ENCODE results near the gene MC1R.

MC1R gene

DNA sequence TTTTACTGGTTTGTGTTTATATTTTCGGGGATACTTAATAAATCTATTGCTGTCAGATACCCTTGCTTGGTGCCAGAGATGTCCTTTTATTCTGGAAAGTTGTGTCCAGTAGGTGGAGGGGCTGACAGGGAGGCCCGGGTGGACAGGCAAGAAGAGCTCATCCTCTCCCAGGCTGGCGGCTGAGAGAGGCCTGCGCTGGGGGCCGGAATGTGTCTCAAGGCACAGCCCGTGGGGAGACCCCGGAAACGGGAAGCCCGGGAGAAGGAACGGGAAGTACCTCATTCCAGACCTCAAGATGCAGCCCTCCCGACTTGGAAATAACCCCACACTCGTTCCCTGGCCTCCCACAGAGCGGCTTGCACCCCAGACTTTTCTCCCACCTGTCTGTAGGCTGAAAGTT is 17.4 kb downstream of the MC1R start:
- no peak for DNase-seq

DNA sequence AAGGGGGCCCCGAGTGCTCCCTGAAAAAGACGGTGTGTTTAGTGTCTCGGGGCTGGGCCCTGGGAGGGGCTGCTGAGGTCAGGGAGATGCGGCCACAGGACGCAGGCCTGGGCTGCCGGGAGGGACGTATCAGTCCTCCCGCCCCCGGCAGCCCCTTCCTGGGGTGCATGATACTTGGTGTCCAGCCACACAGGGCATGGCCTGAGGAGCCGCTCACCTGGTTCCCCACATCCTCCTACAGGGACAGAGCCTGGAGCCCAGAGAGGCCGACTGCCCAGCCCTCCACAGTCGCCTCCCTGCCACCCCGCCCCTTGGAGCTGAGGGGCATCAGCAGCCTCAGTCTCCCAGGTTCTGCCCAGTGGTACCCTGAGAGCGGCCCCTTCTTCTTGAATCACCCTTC is 17.8 kb downstream of the MC1R start:
- DNase-seq, result no peak

DNA sequence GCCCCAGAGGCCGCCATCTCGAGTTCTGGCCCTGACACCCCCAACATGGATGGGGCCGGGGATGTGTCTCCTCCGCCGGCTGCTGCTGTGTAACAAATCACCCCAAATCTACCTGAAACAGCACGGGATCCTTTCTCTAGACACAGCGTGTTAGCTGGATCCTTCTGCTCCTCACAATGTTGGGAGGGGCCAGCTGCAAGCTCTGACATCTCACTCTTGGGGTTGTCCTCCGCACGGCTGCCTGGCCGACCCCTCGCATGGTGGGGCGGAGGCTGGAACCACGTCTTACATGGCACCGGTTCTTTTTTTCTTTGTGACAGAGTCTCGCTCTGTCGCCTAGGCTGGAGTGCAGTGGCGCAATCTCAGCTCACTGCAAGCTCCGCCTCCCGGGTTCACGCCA is 18.3 kb downstream of the MC1R start:
- no peak for DNase-seq

DNA sequence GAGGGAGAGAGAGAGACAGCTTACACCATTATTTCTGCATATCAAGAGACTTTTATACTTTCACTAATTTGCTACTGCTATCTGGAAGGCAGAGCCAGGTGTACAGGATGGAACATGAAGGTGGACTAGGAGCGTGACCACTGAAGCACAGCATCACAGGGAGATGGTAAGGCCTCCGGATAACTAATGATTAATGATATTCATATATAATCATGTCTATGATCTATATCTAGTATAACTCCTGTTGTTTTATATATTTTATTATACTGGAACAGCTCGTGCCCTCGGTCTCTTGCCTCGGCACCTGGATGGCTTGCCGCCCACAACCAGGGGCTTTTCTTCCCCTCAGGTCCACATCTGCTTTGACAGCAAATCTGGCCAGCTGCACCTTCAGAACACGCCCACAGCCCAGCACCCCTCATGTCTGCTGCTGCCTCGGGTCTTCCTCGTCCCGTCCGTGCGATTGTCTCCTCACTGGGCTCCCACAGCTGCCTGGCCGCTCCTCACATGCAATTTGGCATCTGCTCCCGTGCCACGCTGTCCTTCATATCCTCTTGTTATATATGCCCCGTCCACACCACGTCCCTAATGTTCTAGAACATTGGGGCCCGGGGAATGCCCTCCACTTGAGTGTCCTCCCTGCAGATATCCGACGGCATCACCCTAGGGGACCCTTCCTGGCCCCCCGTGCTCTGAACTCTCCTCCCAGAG is 19.7 kb downstream of the MC1R start:
- no peak for DNase-seq

DNA sequence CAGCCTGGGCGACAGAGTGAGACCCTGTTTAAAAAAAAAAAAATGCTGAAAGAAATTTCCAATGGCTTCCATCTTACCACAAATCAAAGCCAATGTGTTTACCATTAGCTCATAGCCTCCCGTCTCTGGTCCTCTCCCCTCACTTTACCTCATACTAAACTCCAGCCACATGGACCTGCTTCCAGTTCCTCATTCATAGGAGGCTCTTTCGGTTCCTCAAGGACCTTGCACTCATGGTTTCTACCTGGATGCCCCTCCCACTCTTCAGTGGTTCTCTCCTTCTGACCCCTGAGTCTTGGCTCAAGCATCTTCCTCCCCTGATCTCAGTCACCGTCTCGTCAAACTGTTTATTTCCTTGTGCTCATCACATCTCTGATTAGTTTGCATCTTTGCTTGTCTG is 26.1 kb downstream of the MC1R start:
- DNase-seq, result no peak

DNA sequence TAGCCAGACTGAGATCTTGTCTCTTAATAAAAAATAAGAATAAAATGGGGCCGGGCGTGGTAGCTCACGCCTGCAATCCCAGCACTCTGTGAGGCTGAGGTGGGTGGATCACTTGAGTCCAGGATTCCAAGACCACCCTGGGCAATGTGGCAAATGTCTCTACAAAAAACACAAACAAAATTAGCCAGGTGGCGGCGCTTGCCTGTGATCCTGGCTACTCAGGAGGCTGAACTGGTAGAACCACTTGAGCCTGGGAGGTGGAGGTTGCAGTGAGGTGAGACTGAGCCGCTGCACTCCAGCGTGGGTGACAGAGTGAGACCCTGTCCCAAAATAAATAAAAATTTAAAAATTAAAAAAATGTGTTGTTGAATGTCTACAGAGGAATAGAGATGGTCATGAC is 27.0 kb downstream of the MC1R start:
- no peak for DNase-seq

DNA sequence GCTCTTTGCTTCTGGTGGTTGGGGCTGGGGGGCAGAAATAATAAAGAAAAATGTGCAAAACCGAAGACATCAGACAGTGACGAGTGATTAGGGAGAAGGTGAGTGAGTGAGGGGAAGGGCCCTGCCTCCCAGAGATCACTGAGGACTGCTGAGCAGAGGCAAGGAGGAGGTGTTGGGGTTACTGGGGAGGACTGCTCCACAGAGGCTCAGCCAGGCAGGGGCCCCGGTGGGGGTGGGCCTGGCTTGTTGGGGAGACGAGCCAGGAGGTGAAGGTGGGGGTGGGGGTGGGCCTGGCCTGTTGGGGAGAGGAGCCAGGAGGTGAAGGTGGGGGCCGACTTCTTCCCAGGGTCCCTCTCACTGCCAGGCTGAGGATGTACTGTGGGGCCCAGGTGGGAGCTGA is 27.9 kb downstream of the MC1R start:
- DNase-seq, result no peak

DNA sequence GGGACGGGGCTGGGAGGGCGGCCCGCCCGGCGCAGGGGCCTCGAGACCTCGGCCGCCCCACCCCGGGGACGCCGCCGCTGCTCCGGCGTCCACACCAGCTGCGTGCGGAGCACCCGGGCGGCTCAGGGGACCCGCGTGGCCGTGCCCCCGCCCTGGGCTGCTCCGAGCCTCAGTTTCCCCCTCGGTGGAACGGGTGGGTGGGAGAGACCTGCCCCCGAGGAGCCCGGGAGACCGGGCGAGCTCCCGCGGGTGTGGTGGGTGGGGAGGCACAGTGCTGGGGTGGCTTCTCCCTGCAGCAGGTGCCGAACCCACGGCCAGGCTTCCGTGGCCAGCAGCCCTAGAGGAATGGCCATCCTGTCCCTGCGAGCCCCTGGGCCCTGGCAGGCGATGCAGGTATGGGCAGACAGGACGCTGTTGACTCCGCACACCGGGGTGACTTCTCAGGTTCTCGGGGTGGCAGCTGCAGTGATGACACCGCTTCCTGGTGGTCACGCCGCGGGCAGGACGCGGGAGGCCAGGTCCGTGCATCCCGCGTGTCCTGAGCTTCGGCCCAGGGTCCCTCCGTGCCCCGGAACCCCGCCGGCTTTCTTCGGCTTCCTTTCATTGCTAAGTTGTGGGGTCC is 30.6 kb downstream of the MC1R start:
- no peak for DNase-seq

DNA sequence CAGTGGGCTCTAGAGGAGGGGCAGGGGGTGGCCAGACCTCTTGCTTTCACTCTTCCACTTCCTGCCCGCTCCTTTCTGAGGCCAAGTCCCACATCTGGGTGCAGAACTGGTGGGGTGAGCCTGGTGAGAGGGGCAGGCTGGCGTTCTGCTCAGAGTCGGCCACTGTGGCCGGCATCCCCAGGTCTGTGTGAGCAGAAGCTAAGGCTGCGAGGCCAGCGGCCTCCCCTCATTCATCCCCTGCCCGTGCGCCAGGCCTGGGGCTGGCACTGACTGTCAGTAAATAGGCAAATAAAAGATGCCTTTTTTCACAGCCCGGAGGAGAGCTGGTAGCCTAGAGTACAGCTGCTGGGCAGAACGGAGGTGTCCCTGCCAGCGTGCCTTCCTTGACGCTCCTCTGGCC is 31.1 kb downstream of the MC1R start:
- no peak for DNase-seq

DNA sequence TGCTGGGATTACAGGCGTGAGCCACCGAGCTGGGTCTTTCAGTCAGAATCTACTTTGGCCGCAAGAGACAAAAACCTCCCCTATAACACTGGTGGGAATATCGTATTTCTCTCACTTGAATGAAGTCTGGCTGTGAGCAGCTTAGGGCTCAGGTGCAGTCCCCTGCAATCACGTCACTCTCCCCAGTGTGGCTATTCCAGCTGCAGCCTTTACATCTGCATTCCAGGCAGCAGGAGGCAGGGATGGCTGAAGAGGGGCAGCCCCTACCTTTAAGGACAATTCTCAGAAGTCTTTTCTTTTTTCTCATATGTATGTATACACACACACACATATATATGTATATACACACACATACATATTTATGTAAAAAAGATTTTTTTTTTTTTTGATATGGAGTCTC is 32.8 kb downstream of the MC1R start:
- no peak for DNase-seq

DNA sequence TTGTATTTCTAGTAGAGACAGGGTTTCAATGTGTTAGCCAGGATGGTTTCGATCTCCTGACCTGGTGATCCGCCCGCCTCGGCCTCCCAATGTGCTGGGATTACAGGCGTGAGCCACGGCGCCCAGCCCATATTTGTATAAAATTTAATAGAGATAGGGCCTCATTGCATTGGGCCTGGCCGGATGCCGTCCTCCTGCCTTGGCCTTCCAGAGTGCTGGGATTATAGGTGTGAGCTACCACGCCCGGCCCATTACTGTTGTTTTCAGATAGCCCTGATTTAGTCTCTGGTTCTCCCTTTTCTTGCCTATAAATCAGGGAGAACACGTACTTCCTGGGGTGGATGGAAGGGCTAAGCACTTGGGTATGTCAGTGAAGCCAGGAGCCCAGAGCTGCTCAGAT is 33.4 kb downstream of the MC1R start:
- no peak for DNase-seq

DNA sequence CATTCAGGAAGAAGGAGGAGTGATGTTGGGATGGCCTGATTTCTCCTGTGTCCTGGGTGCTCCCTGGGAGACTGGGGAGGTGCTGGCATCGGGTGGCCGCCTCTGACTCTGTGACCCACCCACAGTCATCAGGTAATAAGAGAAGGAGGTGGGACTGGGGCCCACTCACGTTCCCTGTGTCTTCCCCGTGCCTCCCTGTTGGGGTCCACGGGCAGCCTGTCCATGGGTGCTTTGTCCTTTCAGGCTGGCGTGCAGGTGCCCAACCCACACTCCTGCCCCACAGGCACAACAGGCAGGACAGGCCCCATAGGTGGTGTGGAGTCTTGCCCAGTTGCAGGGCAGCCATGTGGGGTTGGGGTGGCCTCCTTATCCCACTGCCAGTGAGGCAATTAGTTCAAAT is 33.9 kb downstream of the MC1R start:
- DNase-seq, result no peak

DNA sequence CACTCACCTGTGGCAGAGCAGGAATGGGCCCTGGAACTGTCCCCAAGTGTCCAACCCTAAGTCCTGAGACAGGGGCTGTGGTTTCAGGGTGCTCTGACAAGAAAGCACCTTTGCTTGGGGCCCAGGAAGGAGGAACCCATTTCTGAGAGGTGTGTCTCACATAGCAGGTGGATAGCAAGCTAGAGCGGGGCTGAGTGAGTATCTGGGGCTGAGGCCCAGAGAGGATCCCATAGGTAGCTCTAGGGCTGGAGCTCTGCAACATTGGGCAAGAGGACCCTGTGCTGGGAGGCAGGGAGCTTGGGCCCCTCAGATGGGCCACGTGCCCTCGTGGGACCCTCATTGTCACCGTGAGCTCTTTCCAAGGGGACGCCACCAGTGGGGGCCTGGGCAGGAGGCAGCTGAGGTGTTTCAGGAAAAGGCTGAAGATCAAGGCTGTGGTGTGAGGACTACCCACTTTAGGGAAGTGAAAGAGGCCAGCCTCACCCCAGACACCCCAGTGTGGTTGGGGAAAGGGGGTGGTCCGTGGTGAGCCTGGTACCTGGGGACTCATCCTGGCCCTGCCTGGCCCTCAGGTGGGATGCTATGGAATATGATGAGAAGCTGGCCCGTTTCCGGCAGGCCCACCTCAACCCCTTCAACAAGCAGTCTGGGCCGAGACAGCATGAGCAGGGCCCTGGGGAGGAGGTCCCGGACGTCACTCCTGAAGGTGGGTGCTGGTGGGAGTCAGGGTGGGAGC is 35.2 kb downstream of the MC1R start:
- DNase-seq, result no peak

DNA sequence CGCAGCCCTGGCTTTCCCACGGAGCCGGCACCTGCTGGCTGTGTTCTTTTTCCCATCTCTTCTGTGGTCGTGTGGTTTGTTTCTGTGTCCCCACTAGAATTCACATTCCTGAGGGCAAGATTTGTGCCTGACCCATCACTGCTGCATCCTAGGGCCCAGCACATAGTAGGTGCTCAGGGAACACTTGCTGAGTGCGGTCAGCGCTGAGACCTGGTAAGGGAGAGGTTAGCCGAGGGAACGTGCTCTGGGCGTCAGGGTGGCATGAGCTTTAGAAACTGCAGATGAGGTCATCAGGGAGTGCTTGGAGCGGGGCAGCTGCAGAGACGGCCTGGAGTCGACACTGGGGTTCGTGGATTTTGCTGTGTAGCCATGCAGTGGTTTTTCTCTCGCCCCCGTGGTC is 35.8 kb downstream of the MC1R start:
- no peak for DNase-seq

DNA sequence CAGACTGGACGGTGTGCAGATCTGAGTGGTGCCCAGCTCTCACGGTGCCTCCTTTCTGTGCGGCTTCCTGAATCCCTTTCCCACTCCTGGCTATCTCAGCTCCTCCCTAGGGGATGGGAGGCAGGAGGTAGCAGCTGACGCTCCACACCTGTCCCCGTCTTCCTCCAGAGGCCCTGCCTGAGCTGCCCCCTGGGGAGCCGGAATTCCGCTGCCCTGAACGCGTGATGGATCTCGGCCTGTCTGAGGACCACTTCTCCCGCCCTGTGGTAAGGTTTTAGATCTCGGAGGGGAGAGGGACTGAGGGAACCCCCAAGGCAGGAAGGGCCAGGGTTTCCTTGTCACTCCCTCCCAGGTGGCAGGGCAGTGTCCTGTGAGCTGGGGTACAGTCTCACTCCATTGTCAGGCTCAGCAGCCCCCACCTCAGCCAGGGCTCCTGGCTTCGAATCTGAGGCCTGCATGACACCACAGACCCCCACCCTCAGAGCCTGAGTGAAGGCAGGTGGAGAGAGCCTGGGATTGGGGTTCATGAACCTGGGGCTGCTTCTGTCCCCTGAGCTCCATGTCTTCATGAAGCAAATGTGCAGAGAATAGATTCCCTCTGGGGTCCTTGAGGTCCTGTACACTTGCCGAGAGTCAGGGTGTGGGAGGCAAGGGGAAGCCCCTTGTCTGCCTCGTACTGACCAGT is 36.5 kb downstream of the MC1R start:
- no peak for DNase-seq

DNA sequence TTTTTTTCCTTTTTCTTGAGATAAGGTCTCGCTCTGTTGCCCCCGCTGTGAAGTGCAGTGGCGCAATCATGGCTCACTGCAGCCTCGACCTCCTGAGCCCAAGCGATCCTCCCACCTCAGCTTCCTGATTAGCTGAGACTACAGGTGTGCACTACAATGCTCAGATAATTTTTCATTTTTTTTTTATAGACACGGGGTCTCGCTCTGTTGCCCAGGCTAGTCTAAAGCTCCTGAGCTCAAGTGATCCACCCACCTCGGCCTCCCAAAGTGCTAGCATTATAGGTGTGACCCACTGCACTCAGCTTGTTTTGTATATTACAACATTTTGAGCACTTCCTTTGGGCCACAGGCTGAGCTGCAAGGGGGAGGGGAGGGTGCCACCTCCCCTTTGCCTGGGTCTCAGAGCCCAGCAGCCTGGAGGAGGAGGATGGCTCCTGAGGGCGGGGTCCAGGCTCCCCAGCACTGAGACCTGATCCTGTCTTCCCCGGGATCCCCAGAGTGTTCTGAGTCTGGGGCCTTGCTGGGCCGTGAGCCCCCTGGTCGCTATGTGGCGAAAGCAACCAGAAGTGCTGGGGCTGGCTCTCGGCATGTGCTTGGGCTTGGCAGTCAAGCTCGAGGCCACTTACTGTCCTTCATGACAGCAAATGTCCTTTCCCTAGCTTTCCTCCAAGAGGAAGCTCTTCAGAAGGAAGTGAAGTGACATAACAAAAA is 38.0 kb downstream of the MC1R start:
- DNase-seq, result no peak

DNA sequence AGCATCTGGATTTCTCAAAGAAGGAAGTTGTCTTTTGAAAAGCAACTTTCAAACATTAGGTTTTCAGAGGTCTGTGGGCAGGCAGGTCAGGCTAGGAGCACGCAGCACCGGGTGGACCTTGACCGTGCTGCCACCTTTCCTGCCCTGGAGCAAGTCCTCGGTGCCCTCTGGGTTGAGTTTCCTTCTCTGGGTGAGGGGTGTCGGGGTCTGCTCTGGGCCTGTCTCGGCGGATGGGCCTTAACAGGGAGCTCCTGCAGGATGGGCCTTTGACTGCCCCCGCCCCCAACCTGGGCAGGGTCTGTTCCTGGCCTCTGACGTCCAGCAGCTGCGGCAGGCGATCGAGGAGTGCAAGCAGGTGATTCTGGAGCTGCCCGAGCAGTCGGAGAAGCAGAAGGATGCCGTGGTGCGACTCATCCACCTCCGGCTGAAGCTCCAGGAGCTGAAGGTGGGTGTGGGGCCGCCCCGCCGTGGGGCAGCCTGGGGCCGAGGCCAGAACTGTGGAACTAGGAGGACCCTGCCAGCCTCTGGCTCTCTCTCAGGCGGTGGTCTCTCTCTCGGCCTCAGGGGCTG is 38.6 kb downstream of the MC1R start:
- DNase-seq, result no peak

DNA sequence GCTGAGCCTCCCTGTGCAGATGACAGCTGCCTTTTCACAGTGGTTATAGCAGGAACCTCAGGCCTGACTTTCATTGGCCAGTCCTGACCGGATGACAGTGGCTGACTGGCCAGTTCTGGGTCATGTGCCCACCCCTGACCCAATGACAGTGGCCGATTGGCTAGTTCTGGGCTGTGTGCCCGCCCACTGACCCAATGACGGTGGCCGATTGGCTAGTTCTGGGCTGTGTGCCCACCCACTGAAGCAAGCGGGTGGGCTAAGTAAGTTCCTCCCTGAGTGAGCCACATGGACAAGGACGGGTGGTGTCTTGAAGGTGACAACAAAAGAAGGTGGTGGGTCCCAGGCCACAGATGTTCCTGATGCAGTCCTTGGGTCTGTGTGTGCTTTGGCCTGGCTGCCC is 39.4 kb downstream of the MC1R start:
- peak; percentile 36 for DNase-seq

DNA sequence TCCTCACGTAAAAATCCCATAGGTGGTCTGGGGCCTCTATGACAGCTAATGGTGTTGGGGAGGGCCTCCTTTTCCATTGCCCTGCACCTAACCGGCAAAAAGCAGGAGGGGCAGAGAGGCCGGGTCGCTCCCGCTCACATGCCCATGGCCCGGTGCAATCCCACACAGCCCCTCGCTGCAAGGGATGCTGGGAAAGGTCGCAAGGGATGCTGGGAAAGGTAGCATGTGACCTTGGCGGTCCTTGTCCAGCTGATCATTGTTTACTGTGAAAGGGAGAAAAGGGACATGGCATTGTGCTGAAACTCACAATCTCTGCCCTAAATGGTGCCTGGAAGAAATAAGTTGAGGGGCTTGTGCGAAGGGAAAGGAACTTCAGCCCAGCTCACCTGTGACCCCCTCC is 39.9 kb downstream of the MC1R start:
- no peak for DNase-seq

DNA sequence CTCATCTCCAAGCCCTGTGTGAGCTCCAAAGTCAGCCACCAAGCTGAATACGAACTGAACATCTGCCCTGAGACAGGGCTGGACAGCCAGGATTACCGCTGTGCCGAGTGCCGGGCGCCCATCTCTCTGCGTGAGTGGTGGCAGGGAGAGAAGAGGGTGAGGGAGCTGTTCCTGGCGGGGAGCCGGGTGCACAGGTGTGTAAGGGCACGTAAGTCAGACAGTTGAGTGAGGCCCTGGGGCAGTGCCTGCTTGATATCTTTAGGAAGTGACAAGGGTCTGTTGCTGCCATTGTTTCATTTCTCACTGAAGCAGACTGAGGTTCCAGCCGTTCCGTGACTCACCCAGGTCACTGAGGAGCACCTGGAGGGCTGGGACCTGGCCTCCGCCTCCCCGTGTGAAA is 42.3 kb downstream of the MC1R start:
- DNase-seq, result no peak

DNA sequence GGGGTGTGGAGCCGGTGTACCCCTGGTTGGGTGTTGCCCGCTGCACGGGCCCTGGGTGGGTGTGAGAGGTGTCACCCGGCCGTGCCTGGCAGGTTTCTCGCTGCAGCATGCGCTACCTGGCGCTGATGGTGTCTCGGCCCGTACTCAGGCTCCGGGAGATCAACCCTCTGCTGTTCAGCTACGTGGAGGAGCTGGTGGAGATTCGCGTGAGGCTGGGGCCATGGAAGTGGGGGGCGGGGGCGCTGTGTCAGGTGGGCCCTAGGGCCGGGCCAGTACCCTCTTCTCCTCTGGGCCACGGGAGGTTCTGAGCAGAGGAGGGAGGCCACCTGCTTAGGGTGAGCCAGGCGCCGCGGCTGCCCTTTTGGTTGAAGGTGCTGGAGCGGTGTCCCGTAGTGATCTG is 43.3 kb downstream of the MC1R start:
- DNase-seq, result no peak

DNA sequence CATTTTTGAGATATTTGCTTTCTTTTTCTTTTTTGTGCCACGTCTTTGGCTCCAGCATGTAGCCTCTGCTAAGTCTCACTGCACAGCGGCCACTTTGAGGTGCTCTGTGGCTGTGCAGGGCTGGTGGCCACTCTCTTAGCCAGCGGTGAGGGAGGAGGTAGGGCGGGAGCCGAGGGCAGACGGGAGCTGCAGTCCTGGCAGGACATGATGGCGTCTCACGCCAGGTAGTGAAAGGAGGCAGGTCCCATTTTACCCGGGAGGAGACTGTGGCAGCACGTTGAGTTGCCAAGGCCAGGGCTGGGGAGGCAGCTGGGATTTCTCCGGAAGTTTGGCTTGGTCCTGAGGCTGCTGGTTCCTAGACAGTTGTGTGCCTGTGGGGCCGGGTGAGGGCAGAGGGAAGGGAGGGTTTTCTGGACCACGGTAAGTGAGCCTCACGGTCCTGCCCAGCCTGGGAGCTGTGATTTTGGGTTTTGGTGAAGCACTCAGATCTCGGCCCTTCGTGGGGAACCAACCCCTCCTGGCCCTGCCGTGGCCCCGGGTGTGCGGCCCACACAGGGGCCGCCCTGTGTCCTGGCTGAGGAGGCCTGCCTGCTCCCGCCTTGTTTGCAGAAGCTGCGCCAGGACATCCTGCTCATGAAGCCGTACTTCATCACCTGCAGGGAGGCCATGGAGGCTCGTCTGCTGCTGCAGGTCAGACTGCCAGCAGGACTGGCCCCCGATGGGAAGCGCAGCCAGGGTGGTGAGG is 44.3 kb downstream of the MC1R start:
- no peak for DNase-seq
